ENCODE results near the gene HPCAL1.

GRCh38 chr2:10428355-10428754 lies 125.7 kb downstream of the HPCAL1 start:
- TF ChIP-seq CTCF (conservative IDR thresholded peaks at IDR 0.05; ENCODE audit: low read depth, low read length) (no peak), POLR2A (IDR thresholded peaks at IDR 0.05; ENCODE audit: low read depth, low read length) (no peak), RFX5 (IDR thresholded peaks at IDR 0.05; ENCODE audit: low read depth, low read length) (no peak), CEBPB (IDR thresholded peaks at IDR 0.05; ENCODE audit: low read depth, low read length) (no peak), MXI1 (IDR thresholded peaks at IDR 0.05; ENCODE audit: borderline replicate concordance, low read depth, low read length) (no peak), CHD1 (IDR thresholded peaks at IDR 0.05; ENCODE audit: low read depth, low read length) (no peak), USF2 (IDR thresholded peaks at IDR 0.05; ENCODE audit: low read depth, low read length) (no peak), RCOR1 (IDR thresholded peaks at IDR 0.05; ENCODE audit: insufficient replicate concordance, low read length) (no peak), ELK1 (IDR thresholded peaks at IDR 0.05; ENCODE audit: borderline replicate concordance, low read depth, low read length) (no peak), NFE2L2 (IDR thresholded peaks at IDR 0.05; ENCODE audit: low read depth, low read length) (no peak), RAD21 (IDR thresholded peaks at IDR 0.05; ENCODE audit: low read length) (no peak)
